Type B pancreatic cell (in vitro differentiated cells): ENCODE data around the gene CDK14. TPM values are rescaled to one million over a fixed set of nuclear protein-coding genes. Genes with fewer than 3 reads are reported as not detected.

ENCODE experiments used
- DNase-seq: peaks from one replicate; pipeline ENCODE4 v3.0.0; 2021; ENCODE audit warnings: mixed read lengths; ENCODE audit not compliant: unreplicated experiment; ENCODE audit errors: extremely low spot score
- H3K27ac Mint-ChIP-seq: 2 replicates; pipeline ENCODE4 v1.8.0; 2021; ENCODE audit warnings: mild to moderate bottlenecking, mixed read lengths
- H3K27me3 Mint-ChIP-seq: 2 replicates; pipeline ENCODE4 v1.8.0; 2021; ENCODE audit warnings: mixed read lengths
- H3K36me3 Mint-ChIP-seq: 2 replicates; pipeline ENCODE4 v1.8.0; 2021; ENCODE audit warnings: mixed read lengths
- H3K4me1 Mint-ChIP-seq: one replicate; pipeline ENCODE4 v1.8.0; 2021; ENCODE audit warnings: mixed read lengths; ENCODE audit not compliant: unreplicated experiment
- H3K4me3 Mint-ChIP-seq: 2 replicates; pipeline ENCODE4 v1.8.0; 2021; ENCODE audit warnings: mild to moderate bottlenecking, mixed read lengths
- H3K9me3 Mint-ChIP-seq: 2 replicates; pipeline ENCODE4 v1.8.0; 2021; ENCODE audit warnings: mixed read lengths
- total RNA-seq: library from RNA; stranded (reverse); gene quantifications from 2 replicates; pipeline ENCODE4 v1.2.1, GENCODE V29; 2021; ENCODE audit warnings: low replicate concordance
- TF ChIP-seq, protein P1 (sequence below): fragments of 200-600 bp; sonication (generic); conservative IDR thresholded peaks from 2 replicates; pipeline ENCODE4 v1.5.0; 2021; ENCODE audit warnings: antibody characterized with exemption, mild to moderate bottlenecking

Gene CDK14
- total RNA-seq, 1 donor from 2014 or later: 43.5 TPM

DNA sequence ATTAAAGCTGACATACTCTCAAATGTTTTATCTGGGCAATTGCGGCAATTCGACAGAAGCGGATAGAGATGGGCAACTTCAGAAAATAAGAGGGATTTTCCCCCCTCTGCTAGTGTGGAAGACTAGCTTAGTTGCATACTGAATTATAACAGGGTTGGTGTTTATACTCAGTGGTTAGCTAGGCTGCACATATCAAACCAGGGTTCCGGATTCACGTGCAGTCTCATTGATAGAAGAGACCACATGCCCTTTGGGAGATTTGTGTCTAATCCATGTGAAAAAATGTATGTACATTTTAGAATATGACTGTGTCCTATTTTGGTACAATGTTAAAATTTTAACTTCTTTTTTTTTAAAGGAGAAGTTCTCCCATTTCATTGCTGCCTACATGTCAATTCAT, 531.2 kb downstream of the CDK14 start:
- Mint-ChIP-seq H3K36me3 (peaks cover 7% of the 10 kb centered on the region), H3K4me3 (no peak overlapping the region), H3K27ac (no peak overlapping the region), H3K4me1 (peaks cover 13% of the 10 kb centered on the region), H3K9me3 (no peaks in the 10 kb centered on the region), H3K27me3 (no peaks in the 10 kb centered on the region)
- TF ChIP-seq, protein P1, sequence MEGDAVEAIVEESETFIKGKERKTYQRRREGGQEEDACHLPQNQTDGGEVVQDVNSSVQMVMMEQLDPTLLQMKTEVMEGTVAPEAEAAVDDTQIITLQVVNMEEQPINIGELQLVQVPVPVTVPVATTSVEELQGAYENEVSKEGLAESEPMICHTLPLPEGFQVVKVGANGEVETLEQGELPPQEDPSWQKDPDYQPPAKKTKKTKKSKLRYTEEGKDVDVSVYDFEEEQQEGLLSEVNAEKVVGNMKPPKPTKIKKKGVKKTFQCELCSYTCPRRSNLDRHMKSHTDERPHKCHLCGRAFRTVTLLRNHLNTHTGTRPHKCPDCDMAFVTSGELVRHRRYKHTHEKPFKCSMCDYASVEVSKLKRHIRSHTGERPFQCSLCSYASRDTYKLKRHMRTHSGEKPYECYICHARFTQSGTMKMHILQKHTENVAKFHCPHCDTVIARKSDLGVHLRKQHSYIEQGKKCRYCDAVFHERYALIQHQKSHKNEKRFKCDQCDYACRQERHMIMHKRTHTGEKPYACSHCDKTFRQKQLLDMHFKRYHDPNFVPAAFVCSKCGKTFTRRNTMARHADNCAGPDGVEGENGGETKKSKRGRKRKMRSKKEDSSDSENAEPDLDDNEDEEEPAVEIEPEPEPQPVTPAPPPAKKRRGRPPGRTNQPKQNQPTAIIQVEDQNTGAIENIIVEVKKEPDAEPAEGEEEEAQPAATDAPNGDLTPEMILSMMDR: no peak
- no peak for DNase-seq

DNA sequence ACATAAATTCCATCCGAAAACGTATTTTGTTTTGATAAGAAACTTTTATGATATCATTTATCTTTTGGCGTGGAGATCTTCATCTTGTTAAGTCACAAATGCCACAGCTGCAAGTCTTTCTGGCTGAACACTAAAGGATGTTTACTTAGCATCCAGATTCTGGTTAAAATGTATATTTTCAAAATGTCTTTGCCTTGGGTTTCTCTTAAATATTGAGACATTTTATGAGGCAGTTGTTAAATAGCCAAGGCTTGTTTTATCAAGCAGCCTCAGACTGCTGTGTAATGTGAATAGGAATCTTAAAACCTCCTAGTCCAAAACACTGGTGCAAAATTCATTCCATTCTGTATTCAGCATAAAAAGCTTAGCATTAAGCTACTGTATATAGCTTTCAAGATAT, 531.8 kb downstream of the CDK14 start:
- no peak overlapping the region for H3K4me3 Mint-ChIP-seq
- no peaks in the 10 kb centered on the region for H3K9me3 Mint-ChIP-seq
- TF ChIP-seq, protein P1: no peak
- H3K36me3 Mint-ChIP-seq: peaks cover 4% of the 10 kb centered on the region
- no peak overlapping the region for H3K27ac Mint-ChIP-seq
- no peak for DNase-seq
- no peaks in the 10 kb centered on the region for H3K27me3 Mint-ChIP-seq
- peaks cover 13% of the 10 kb centered on the region for H3K4me1 Mint-ChIP-seq

DNA sequence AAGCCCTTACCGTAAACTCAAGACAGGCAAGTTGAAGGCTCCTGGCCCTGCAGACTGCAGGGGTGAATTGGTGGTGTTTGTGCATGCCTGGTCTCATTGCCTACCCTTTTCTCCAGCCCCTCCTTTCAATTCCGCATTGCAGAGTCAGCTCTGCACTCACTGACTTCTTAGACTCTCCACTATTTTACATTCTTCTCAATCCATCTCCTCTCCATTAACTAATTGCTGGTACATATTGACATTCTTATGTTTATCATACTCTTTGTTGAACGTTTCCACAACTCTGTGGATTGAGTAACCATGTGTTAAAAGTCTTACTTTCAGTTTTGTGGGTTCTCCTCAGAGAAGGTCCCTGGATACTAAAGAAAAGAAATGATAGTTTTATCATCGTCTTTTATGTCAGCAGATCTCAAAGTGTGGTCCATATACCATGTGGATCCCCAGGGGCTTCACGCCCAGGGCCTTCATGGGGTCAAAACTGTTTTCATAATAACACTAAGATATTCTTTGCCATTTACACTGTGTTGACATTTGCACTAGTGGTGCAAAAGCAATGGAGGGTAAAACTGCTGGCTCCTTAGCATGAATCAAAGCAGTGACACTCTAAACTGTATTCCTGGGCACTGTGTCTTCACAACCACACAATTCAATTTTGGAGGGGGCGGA, 532.7 kb downstream of the CDK14 start:
- Mint-ChIP-seq H3K4me1 (peaks cover 13% of the 10 kb centered on the region), H3K9me3 (no peaks in the 10 kb centered on the region), H3K4me3 (no peak overlapping the region), H3K36me3 (peaks cover 4% of the 10 kb centered on the region), H3K27me3 (no peaks in the 10 kb centered on the region), H3K27ac (no peak overlapping the region)
- TF ChIP-seq, protein P1: no peak
- no peak for DNase-seq

DNA sequence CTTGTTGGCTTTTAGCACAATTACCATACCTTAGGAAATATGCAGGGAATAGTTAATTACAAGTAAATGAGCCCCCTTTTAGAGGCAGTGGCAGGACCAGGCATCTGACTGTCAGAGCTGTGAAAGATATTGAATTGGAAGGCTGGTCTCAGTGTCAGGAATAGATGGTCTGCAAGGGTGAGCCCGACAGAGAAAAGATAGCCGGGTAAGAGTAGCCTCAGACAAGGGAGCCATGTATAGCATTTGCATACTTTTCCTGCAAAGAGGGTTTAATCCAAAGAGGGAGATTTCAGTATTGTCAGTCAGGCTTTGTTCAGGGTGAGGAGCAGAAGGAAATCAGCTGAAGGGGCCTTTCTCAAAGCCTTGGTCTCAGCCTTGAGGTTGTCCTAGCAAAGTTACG, 539.2 kb downstream of the CDK14 start:
- H3K9me3 Mint-ChIP-seq: no peaks in the 10 kb centered on the region
- peaks cover 3% of the 10 kb centered on the region for H3K27me3 Mint-ChIP-seq
- no peak overlapping the region for H3K27ac Mint-ChIP-seq
- TF ChIP-seq, protein P1: no peak
- H3K36me3 Mint-ChIP-seq: no peaks in the 10 kb centered on the region
- no peak for DNase-seq
- H3K4me3 Mint-ChIP-seq: no peak overlapping the region
- H3K4me1 Mint-ChIP-seq: peaks cover 9% of the 10 kb centered on the region

DNA sequence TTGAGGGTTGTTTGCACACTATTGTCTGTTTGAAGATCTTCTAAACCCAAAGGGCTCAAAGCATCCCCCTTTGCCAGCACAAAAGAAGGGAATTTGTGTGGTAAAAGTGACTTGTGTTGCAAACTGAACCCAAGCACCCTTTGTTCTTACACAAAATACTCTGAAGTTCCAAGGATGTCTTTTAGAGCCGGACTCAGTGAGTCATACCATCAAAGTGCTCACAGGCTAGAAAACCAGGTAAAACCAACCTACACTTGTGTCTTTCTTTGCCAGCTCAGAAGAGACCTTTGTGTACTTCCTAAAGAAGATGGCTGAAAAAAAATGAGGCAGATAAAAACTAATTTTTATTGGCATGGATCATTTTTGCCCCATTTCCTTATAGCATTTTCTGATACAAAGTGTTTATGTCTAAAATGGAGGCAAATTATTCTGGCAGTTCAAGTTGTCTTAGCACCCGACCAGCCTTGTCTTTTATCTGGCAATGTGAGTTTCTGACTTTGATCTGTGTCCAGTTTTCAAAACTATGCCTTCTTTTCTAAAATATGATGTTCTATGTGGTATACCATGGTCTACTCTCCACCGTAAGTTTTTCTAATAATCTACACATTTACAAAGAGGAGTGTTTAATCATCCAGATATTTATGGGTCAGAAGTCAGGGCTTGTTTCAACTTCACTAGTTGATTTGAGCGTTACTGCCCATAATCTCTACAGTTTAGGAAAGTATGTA, 539.7 kb downstream of the CDK14 start:
- H3K27ac Mint-ChIP-seq: no peak overlapping the region
- peaks cover 11% of the 10 kb centered on the region for H3K4me1 Mint-ChIP-seq
- DNase-seq: no peak
- no peak overlapping the region for H3K4me3 Mint-ChIP-seq
- H3K36me3 Mint-ChIP-seq: no peaks in the 10 kb centered on the region
- H3K9me3 Mint-ChIP-seq: no peaks in the 10 kb centered on the region
- peaks cover 3% of the 10 kb centered on the region for H3K27me3 Mint-ChIP-seq
- TF ChIP-seq, protein P1: no peak
